Endothelial cell (in vitro differentiated cells): ENCODE results near the gene SELENOM. TPM values are rescaled to one million over a fixed set of nuclear protein-coding genes. Genes with fewer than 3 reads are reported as not detected.
"Not testable (repeated sequence)": the region's sequence is repeated elsewhere in the genome, so short reads cannot be mapped to it uniquely, and the experiment has no call there.

Source experiments
- DNase-seq: peaks from one replicate; pipeline ENCODE4 v3.0.0; 2021; ENCODE audit warnings: low spot score
- H3K27ac Mint-ChIP-seq: one replicate; pipeline ENCODE4 v1.8.0; 2021; ENCODE audit warnings: mixed read lengths, inconsistent platforms; ENCODE audit not compliant: unreplicated experiment
- H3K27me3 Mint-ChIP-seq: one replicate; pipeline ENCODE4 v1.8.0; 2021; ENCODE audit warnings: mild to moderate bottlenecking, moderate library complexity, mixed read lengths, inconsistent platforms; ENCODE audit not compliant: unreplicated experiment
- H3K36me3 Mint-ChIP-seq: one replicate; pipeline ENCODE4 v1.8.0; 2021; ENCODE audit warnings: mild to moderate bottlenecking, low read depth, mixed read lengths, inconsistent platforms; ENCODE audit not compliant: unreplicated experiment
- H3K4me1 Mint-ChIP-seq: one replicate; pipeline ENCODE4 v1.8.0; 2021; ENCODE audit warnings: mild to moderate bottlenecking, mixed read lengths, inconsistent platforms; ENCODE audit not compliant: unreplicated experiment
- H3K4me3 Mint-ChIP-seq: one replicate; pipeline ENCODE4 v1.8.0; 2021; ENCODE audit warnings: mild to moderate bottlenecking, mixed read lengths, inconsistent platforms; ENCODE audit not compliant: unreplicated experiment
- H3K9me3 Mint-ChIP-seq: one replicate; pipeline ENCODE4 v1.8.0; 2021; ENCODE audit warnings: mixed read lengths, inconsistent platforms; ENCODE audit not compliant: unreplicated experiment
- CTCF ChIP-seq: fragments of 200-600 bp; sonication (generic); IDR thresholded peaks from one replicate; pipeline ENCODE4 v1.5.0; 2021; ENCODE audit warnings: antibody characterized with exemption; ENCODE audit not compliant: unreplicated experiment
- total RNA-seq: library from RNA; stranded (reverse); fragmentation: NEBNext Ultra II Directional; extraction: Animal tissue kit (Norgen Biotek cat#: 25700); gene quantifications from one replicate; pipeline ENCODE4 v1.2.1, GENCODE V29; 2021; ENCODE audit not compliant: unreplicated experiment

Gene SELENOM
- total RNA-seq, 1 donor from 2014 or later = 35.4 TPM

- DNase-seq = no peak
- Mint-ChIP-seq H3K4me3 (no peak overlapping the region), H3K27ac (no peak overlapping the region), H3K27me3 (peaks cover 20% of the 10 kb centered on the region), H3K36me3 (peaks cover 52% of the 10 kb centered on the region), H3K4me1 (peaks cover 37% of the 10 kb centered on the region), H3K9me3 (no peaks in the 10 kb centered on the region)
- no peak for TF ChIP-seq CTCF
Measured at GRCh38 chr22:31099841-31100761, 7.3 kb downstream of the SELENOM start.

- H3K36me3 Mint-ChIP-seq = peaks cover 57% of the 10 kb centered on the region
- peaks cover 20% of the 10 kb centered on the region for H3K27me3 Mint-ChIP-seq
- H3K4me1 Mint-ChIP-seq = peaks cover 42% of the 10 kb centered on the region
- no peak overlapping the region for H3K4me3 Mint-ChIP-seq
- TF ChIP-seq CTCF = no peak
- H3K9me3 Mint-ChIP-seq = no peaks in the 10 kb centered on the region
- H3K27ac Mint-ChIP-seq = no peak overlapping the region
- DNase-seq = no peak
Measured at GRCh38 chr22:31099386-31099785, 8.0 kb downstream of the SELENOM start.

- no peak overlapping the region for H3K4me3 Mint-ChIP-seq
- H3K4me1 Mint-ChIP-seq = peaks cover 42% of the 10 kb centered on the region
- no peak for DNase-seq
Measured at GRCh38 chr22:31098632-31099110, 8.7 kb downstream of the SELENOM start.

GRCh38 chr22:31097941-31098631 is 9.3 kb downstream of the SELENOM start:
- Mint-ChIP-seq H3K4me3 (peak overlapping the region; percentile 15), H3K27ac (no peak overlapping the region), H3K27me3 (peaks cover 14% of the 10 kb centered on the region), H3K36me3 (peaks cover 52% of the 10 kb centered on the region), H3K9me3 (no peaks in the 10 kb centered on the region), H3K4me1 (peaks cover 37% of the 10 kb centered on the region)
- TF ChIP-seq CTCF = no peak
- no peak for DNase-seq

More at GRCh38 chr22:31098632-31099110, 8.7 kb downstream of the SELENOM start:
- Mint-ChIP-seq H3K27ac (no peak overlapping the region), H3K9me3 (no peaks in the 10 kb centered on the region), H3K27me3 (peaks cover 18% of the 10 kb centered on the region), H3K36me3 (peaks cover 55% of the 10 kb centered on the region)
- TF ChIP-seq CTCF = no peak

GRCh38 chr22:31097539-31097938 is 9.8 kb downstream of the SELENOM start:
- Mint-ChIP-seq H3K4me1 (peaks cover 31% of the 10 kb centered on the region), H3K27me3 (peaks cover 11% of the 10 kb centered on the region), H3K36me3 (peaks cover 47% of the 10 kb centered on the region)
- not testable (repeated sequence) for H3K27ac Mint-ChIP-seq, H3K4me3 Mint-ChIP-seq, DNase-seq, H3K9me3 Mint-ChIP-seq
